CD4-positive, alpha-beta T cell treated with Interleukin-15 for 4 hours (primary cell): ENCODE results near the gene ECM1.

Experiments used
- DNase-seq: peaks from one replicate; pipeline ENCODE4 v3.0.0-alpha.2; 2020; ENCODE audit warnings: low spot score

The ECM1 gene

GRCh38 chr1:150545486-150546032 is 37.6 kb downstream of the ECM1 start:
- DNase-seq: no peak

GRCh38 chr1:150546294-150546937 is 38.5 kb downstream of the ECM1 start:
- no peak for DNase-seq

DNA sequence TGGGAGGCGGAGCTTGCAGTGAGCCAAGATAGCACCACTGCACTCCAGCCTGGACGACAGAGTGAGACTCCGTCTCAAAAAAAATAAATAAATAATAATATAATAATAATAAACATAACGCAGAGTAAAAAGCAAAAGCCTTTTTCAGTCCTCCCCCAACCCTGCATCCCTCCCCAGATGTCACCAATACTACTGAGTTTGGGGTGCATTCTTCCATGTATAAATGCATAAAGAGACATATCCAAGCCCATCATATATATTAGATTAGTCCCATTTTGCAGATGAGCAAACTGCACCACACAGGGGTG is 40.4 kb downstream of the ECM1 start:
- DNase-seq: no peak

DNA sequence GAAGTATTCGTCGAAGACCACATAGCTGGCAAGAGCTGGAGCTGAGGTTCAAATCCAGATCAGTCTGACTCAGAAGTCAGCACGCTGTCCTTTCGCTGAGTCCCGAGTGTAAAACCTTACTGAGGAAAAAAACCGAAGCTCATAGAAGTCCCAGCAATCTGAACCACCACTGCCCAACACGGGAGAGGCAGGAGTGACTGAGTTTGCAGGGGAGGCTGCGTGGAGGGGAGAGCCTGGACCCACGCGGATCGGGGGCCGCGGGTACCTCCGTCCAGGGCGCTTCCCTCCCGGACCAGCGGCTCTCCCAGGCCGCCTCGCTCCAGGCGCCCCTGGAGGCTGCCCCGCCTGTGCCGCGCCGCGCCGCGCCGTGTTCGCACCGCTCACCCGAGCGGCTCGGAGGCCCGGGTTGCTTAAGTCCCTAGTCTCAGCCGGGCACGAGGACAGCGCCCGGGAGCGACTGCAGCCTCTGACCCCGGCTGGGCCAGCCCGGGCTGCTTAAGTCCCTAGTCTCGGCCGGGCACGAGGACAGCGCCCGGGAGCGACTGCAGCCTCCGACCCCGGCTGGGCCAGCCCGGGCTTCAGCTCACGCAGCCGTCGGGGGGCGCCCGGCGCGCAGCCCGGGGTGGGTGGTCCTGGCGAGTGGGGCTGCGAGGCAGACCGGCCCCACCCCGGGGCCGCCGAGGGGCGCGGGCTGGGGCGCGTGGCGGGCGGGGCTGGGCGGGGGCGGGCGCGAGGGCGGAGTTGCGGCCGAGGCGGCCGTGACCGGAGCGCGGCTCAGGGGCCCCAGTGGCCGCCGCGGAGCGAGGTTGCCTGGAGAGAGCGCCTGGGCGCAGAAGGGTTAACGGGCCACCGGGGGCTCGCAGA is 41.0 kb downstream of the ECM1 start, which contains the start of gene ADAMTSL4:
TSS of gene ADAMTSL4 (plus strand) at position 777 of the 864 bp plus-strand sequence. CDS start 2,881 bp downstream, outside the sequence.
- no peak for DNase-seq

DNA sequence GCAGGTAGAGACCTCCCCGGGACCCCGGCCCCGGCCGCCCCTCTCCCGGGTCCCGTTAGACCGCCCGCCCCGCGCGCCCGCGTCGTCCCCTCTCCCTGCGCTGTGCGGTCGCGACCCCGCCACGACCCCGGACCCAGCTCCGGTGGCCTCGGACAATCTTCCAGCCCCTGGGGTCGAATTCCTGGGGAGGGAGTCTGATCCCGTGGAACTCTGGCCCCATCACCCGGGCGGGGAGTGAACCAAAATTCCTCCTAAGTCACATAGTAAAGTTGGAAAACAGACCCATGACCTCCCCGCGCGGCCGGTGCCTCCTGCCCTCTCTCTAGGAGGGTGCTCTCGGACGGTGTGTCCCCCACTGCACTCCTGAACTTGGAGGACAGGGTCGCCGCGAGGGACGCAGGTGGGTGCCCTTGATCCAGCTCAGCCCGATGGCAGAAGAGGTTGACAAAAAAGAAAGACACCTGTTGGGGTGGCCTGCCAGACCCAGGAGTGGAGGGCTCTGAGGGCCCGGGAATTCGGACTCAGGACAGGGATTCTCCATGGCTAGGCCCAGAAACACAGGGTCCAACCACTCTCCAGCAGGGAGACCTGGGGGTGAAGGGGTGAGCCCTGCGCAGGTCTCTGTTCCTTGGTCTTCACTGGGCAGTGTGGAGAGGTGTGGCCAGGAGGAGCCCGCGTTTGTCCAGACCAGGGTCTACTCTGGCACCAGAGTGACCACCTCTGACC is 41.8 kb downstream of the ECM1 start:
- DNase-seq: no peak

GRCh38 chr1:150550222-150551050 is 42.5 kb downstream of the ECM1 start:
- DNase-seq: no peak

- DNase-seq: no peak
These were observed 43.3 kb downstream of the ECM1 start for GRCh38 chr1:150551051-150551783.

DNA sequence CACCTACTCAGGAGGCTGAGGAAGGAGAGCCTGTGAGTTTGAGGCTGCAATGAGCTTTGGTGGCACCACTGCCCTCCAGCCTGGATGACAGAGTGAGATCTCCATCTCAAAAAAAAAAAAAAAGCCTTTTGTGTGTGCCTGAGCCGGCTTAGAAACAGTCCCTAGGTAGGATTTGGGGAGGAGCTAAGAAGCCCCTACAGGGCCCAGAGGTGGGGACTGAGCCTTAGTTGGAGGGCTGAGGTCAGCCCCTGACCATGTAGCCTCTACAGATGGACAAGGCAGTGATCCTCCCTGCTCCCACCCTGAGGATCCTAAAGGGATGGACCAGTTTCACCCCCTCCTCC is 43.8 kb downstream of the ECM1 start:
- DNase-seq: no peak

DNA sequence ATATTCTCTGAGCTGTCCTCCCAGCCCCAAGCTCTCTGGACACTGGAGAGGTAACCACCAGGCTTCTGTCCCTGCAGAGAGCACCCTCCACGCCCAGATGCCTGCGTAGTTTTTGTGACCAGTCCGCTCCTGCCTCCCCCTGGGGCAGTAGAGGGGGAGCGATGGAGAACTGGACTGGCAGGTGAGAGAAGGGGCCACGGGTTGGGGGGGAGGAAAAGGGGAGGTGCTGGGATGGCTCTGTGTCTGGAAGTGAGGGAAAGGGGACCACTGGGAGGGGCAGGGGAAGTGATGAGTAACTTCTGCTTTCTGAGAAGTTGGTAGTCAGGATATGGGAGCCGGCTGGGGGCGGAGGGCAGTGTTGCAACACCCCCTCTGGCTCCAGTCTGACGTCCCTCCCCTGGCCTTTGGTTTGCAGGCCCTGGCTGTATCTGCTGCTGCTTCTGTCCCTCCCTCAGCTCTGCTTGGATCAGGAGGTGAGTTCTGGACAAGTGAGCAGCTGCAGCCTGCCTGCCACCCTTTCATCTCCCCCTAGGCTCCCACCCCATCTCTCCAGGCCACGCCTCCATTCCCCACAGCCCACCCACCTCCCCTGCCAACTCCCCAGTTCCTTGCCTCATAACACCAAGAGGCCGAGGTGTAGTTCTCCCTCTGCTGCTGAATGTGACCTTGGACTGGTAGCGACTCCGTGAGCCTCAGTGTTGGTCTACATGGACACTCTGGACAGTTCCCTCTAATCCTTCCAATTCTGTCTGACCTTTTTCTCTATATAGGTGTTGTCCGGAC is 44.4 kb downstream of the ECM1 start:
- no peak for DNase-seq

DNA sequence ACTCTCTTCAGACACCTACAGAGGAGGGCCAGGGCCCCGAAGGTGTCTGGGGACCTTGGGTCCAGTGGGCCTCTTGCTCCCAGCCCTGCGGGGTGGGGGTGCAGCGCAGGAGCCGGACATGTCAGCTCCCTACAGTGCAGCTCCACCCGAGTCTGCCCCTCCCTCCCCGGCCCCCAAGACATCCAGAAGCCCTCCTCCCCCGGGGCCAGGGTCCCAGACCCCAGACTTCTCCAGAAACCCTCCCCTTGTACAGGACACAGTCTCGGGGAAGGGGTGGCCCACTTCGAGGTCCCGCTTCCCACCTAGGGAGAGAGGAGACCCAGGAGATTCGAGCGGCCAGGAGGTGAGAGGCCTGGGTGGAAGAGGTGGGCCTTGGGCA is 45.0 kb downstream of the ECM1 start:
- no peak for DNase-seq

- no peak for DNase-seq
These were observed 45.6 kb downstream of the ECM1 start for GRCh38 chr1:150553392-150554085.

DNA sequence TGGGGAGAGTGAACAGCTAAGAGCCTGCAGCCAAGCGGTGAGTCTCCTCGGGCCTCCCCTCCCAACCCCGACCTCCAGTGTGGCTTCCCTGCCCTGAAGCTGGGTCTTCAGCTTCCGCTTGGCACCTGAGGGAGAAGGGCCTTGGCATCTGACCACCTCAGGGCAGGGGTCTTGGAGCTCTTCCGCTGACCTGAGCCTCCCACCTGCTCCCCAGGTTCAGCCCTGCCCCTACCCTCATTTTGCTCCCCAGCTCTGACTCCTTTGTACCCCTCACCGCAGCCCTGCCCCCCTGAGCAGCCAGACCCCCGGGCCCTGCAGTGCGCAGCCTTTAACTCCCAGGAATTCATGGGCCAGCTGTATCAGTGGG is 46.2 kb downstream of the ECM1 start:
- no peak for DNase-seq

DNA sequence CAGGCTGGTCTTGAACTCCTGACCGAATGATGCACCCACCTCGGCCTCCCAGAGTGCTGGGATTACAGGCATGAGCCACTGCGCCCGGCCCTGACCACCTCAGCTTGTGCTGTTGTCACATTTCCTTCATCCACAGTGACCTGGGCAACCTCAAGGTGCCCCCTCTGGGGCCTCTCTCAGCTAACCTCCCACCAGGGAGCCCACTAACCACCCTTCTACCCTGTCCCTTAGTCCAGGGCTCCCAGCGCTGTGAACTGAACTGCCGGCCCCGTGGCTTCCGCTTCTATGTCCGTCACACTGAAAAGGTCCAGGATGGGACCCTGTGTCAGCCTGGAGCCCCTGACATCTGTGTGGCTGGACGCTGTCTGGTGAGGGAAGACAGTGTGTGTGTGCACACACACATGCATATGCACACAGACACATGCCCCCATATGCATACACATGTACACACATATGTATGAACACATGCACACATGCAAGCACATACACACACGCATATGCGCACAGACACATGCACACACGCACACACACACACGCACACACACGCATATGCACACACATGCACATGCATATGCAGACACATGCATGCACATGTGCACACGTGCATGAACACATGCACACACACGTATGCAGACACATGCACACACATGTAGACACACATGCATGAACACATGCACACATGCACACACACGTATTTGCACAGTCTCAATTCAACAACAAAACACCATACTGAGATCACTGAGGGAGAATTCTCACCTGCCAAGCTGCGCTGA is 47.5 kb downstream of the ECM1 start:
- no peak for DNase-seq

GRCh38 chr1:150555971-150556865 is 48.3 kb downstream of the ECM1 start:
- DNase-seq: no peak

- no peak for DNase-seq
These were observed 49.2 kb downstream of the ECM1 start for GRCh38 chr1:150557065-150557600.

DNA sequence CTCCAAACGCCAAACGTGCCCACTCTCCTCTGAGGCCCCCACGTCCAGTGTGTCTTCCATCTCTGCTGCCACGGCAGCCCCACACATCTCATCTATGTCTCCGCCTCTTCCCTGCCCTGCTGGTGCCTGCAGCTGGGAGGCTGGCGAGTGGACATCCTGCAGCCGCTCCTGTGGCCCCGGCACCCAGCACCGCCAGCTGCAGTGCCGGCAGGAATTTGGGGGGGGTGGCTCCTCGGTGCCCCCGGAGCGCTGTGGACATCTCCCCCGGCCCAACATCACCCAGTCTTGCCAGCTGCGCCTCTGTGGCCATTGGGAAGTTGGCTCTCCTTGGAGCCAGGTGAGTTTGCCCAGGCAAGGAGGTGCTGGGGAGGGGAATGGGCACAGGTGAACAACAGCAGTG is 49.9 kb downstream of the ECM1 start:
- DNase-seq: no peak

- DNase-seq: no peak
These were observed 50.4 kb downstream of the ECM1 start for GRCh38 chr1:150558303-150558704.
